ENCODE data around the gene HSD17B8.
"Not testable (repeated sequence)": the region's sequence is repeated elsewhere in the genome, so short reads cannot be mapped to it uniquely, and the experiment has no call there.

HSD17B8 gene

GRCh38 chr6:33206027-33206863, 1.8 kb downstream of the HSD17B8 start:
- no peak for DNase-seq (ENCODE audit: low spot score)

- DNase-seq (ENCODE audit: low spot score): no peak
Measured at GRCh38 chr6:33206864-33207551, 2.6 kb downstream of the HSD17B8 start.

- DNase-seq (ENCODE audit: low spot score): peak; percentile 34
Measured at GRCh38 chr6:33207552-33208090, 3.2 kb downstream of the HSD17B8 start.

- DNase-seq (ENCODE audit: low spot score): peak; percentile 77
Measured at GRCh38 chr6:33208091-33208967, 3.9 kb downstream of the HSD17B8 start, which contains the start of gene RING1. RING1 (plus strand) TSS chr6:33208500; CDS start chr6:33208823, 323 bp downstream.

- no peak for DNase-seq (ENCODE audit: low spot score)
Measured at GRCh38 chr6:33209856-33210255, 5.4 kb downstream of the HSD17B8 start.

GRCh38 chr6:33211136-33211535, 6.7 kb downstream of the HSD17B8 start:
- DNase-seq (ENCODE audit: low spot score): no peak

- DNase-seq (ENCODE audit: low spot score): no peak
Measured at GRCh38 chr6:33211666-33212422, 7.4 kb downstream of the HSD17B8 start.

- peak; percentile 29 for DNase-seq (ENCODE audit: low spot score)
Measured at GRCh38 chr6:33212857-33213165, 8.4 kb downstream of the HSD17B8 start.

GRCh38 chr6:33213166-33213988, 8.9 kb downstream of the HSD17B8 start:
- peak; percentile 22 for DNase-seq (ENCODE audit: low spot score)

- no peak for DNase-seq (ENCODE audit: low spot score)
Measured at GRCh38 chr6:33213989-33214335, 9.5 kb downstream of the HSD17B8 start.

GRCh38 chr6:33215271-33216116, 11.0 kb downstream of the HSD17B8 start:
- DNase-seq (ENCODE audit: low spot score): no peak

- no peak for DNase-seq (ENCODE audit: low spot score)
Measured at GRCh38 chr6:33216117-33216649, 11.7 kb downstream of the HSD17B8 start.

GRCh38 chr6:33217246-33217645, 12.8 kb downstream of the HSD17B8 start:
- DNase-seq (ENCODE audit: low spot score): no peak

GRCh38 chr6:33217681-33218080, 13.2 kb downstream of the HSD17B8 start:
- no peak for DNase-seq (ENCODE audit: low spot score)

- DNase-seq (ENCODE audit: low spot score): not testable (repeated sequence)
Measured at GRCh38 chr6:33226503-33227120, 22.2 kb downstream of the HSD17B8 start.

GRCh38 chr6:33235221-33235634, 30.8 kb downstream of the HSD17B8 start:
- no peak for DNase-seq (ENCODE audit: low spot score)

GRCh38 chr6:33236328-33236727, 31.9 kb downstream of the HSD17B8 start:
- DNase-seq (ENCODE audit: low spot score): no peak

- DNase-seq (ENCODE audit: low spot score): no peak
Measured at GRCh38 chr6:33236852-33237251, 32.4 kb downstream of the HSD17B8 start.

- no peak for DNase-seq (ENCODE audit: low spot score)
Measured at GRCh38 chr6:33237741-33238140, 33.3 kb downstream of the HSD17B8 start.

All from cerebellar cortex (tissue), 1 donor.